ENCODE measurements around the gene MLIP.

DNA sequence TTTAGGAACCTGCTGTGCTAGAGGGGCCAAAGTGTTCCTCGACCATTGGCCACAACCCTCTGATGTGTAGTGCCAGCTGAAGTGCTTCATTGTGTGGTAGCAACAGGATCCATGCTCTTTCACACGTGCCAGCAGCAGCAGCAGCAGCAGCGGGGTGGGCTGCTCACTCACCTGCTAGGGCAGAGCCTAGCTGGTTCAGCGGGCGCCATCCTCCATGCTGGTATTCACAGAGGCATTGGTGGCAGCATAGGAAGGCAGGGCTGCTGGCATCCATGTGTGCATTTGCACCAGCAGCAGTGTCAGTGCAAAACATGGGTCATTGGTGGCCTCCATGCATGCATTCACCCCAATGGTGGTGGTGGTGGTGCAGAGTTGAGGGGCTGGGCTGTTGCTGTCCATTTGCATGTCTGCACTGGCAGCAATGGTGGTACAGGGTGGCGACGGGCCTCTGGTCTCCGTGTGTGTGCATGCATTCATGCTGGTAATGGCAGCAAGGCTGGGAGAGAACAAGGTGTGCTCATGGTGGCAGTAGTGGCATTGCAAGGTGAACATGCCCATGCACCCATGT is 183.8 kb downstream of the MLIP start:
- TF ChIP-seq POLR2AphosphoS5 (IDR thresholded peaks at IDR 0.05; ENCODE audit: low read depth) = no peak
- TF ChIP-seq, protein P1, sequence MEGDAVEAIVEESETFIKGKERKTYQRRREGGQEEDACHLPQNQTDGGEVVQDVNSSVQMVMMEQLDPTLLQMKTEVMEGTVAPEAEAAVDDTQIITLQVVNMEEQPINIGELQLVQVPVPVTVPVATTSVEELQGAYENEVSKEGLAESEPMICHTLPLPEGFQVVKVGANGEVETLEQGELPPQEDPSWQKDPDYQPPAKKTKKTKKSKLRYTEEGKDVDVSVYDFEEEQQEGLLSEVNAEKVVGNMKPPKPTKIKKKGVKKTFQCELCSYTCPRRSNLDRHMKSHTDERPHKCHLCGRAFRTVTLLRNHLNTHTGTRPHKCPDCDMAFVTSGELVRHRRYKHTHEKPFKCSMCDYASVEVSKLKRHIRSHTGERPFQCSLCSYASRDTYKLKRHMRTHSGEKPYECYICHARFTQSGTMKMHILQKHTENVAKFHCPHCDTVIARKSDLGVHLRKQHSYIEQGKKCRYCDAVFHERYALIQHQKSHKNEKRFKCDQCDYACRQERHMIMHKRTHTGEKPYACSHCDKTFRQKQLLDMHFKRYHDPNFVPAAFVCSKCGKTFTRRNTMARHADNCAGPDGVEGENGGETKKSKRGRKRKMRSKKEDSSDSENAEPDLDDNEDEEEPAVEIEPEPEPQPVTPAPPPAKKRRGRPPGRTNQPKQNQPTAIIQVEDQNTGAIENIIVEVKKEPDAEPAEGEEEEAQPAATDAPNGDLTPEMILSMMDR (IDR thresholded peaks at IDR 0.05; ENCODE audit: insufficient read depth, low read length) = no peak
- TF ChIP-seq SPI1 (IDR thresholded peaks at IDR 0.05; ENCODE audit: borderline replicate concordance, low read depth) = no peak
- no peak for TF ChIP-seq GABPA (IDR thresholded peaks at IDR 0.05; ENCODE audit: low read depth)
- TF ChIP-seq, protein P2, sequence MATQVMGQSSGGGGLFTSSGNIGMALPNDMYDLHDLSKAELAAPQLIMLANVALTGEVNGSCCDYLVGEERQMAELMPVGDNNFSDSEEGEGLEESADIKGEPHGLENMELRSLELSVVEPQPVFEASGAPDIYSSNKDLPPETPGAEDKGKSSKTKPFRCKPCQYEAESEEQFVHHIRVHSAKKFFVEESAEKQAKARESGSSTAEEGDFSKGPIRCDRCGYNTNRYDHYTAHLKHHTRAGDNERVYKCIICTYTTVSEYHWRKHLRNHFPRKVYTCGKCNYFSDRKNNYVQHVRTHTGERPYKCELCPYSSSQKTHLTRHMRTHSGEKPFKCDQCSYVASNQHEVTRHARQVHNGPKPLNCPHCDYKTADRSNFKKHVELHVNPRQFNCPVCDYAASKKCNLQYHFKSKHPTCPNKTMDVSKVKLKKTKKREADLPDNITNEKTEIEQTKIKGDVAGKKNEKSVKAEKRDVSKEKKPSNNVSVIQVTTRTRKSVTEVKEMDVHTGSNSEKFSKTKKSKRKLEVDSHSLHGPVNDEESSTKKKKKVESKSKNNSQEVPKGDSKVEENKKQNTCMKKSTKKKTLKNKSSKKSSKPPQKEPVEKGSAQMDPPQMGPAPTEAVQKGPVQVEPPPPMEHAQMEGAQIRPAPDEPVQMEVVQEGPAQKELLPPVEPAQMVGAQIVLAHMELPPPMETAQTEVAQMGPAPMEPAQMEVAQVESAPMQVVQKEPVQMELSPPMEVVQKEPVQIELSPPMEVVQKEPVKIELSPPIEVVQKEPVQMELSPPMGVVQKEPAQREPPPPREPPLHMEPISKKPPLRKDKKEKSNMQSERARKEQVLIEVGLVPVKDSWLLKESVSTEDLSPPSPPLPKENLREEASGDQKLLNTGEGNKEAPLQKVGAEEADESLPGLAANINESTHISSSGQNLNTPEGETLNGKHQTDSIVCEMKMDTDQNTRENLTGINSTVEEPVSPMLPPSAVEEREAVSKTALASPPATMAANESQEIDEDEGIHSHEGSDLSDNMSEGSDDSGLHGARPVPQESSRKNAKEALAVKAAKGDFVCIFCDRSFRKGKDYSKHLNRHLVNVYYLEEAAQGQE (IDR thresholded peaks at IDR 0.05; ENCODE audit: insufficient replicate concordance, low read depth) = no peak
